ENCODE measurements around the gene KRTAP9-2.
"Not testable (repeated sequence)": the region's sequence is repeated elsewhere in the genome, so short reads cannot be mapped to it uniquely, and the experiment has no call there.

The KRTAP9-2 gene, protein sequence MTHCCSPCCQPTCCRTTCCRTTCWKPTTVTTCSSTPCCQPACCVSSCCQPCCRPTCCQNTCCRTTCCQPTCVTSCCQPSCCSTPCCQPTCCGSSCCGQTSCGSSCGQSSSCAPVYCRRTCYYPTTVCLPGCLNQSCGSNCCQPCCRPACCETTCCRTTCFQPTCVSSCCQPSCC

GRCh38 chr17:41226598-41227095 lies at the start of gene KRTAP9-2:
Gene KRTAP9-2 (plus strand): TSS chr17:41226648. CDS start chr17:41226655, 7 bp downstream.
- DNase-seq (ENCODE audit: low read depth, low spot score); POLR2A ChIA-PET; CTCF ChIA-PET; H3K4me3 ChIP-seq (ENCODE audit: low read depth, low read length): not testable (repeated sequence)

GRCh38 chr17:41176744-41177387 lies 49.6 kb upstream of the KRTAP9-2 start:
- no peak overlapping the region for H3K4me3 ChIP-seq (ENCODE audit: low read depth, low read length)
- ChIA-PET POLR2A (no interaction called here), CTCF (interaction anchor here (1.1 to 1.8 kb wide), 2 partner anchors 10 to 472 kb away, joined by 4 to 5 read pairs; no protein-coding TSS in a partner anchor)
- TF ChIP-seq, protein P1, sequence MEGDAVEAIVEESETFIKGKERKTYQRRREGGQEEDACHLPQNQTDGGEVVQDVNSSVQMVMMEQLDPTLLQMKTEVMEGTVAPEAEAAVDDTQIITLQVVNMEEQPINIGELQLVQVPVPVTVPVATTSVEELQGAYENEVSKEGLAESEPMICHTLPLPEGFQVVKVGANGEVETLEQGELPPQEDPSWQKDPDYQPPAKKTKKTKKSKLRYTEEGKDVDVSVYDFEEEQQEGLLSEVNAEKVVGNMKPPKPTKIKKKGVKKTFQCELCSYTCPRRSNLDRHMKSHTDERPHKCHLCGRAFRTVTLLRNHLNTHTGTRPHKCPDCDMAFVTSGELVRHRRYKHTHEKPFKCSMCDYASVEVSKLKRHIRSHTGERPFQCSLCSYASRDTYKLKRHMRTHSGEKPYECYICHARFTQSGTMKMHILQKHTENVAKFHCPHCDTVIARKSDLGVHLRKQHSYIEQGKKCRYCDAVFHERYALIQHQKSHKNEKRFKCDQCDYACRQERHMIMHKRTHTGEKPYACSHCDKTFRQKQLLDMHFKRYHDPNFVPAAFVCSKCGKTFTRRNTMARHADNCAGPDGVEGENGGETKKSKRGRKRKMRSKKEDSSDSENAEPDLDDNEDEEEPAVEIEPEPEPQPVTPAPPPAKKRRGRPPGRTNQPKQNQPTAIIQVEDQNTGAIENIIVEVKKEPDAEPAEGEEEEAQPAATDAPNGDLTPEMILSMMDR (IDR thresholded peaks at IDR 0.05; ENCODE audit: insufficient read depth, low read length, missing control alignments): no peak
- no peak for DNase-seq (ENCODE audit: low read depth, low spot score)

DNA sequence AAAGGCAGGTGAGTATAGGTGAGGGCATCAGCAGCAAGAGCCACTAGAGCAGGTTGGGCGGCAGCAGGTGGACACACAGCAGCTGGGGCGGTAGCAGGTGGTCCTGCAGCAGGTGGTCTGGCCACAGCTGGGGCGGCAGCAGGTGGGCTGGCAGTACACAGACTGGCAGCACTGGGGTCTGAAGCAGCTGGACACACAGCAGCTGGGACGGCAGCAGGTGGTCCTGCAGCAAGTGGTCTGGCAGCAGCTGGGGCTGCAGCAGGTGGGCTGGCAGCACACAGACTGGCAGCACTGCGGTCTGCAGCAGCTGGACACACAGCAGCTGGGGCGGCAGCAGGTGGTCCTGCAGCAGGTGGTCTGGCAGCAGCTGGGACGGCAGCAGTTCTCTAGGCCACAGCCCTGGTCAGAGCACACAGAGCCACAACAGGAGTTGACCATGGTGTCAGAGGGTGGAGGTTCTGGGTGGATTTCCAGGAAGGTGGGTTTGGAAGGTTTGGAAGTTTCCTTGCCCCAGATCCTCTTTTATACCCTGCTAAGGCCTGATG lies 48.6 kb upstream of the KRTAP9-2 start, which contains the start of gene KRTAP4-2:
Gene KRTAP4-2 (minus strand): TSS at position 495 of the 545 bp plus-strand sequence. CDS start 57 bp downstream, at position 438.
- POLR2A ChIA-PET: no interaction called here
- no peak for DNase-seq (ENCODE audit: low read depth, low spot score)
- TF ChIP-seq, protein P1 (IDR thresholded peaks at IDR 0.05; ENCODE audit: insufficient read depth, low read length, missing control alignments): no peak
- no peak within 1 kb of the TSS for H3K4me3 ChIP-seq (ENCODE audit: low read depth, low read length)
- CTCF ChIA-PET: interaction anchor here (1.8 kb wide), 1 partner anchor 10 kb away, joined by 5 read pairs; no protein-coding TSS in a partner anchor

GRCh38 chr17:41178341-41178740 lies 48.1 kb upstream of the KRTAP9-2 start:
- no peak overlapping the region for H3K4me3 ChIP-seq (ENCODE audit: low read depth, low read length)
- POLR2A ChIA-PET: interaction anchor here (0.9 kb wide), 1 partner anchor 17 kb away, joined by 3 read pairs; no protein-coding TSS in a partner anchor
- DNase-seq (ENCODE audit: low read depth, low spot score): peak; percentile 14
- CTCF ChIA-PET: interaction anchor here (1.8 kb wide), 1 partner anchor 9 kb away, joined by 5 read pairs; no protein-coding TSS in a partner anchor
- TF ChIP-seq, protein P1 (IDR thresholded peaks at IDR 0.05; ENCODE audit: insufficient read depth, low read length, missing control alignments): no peak

- TF ChIP-seq, protein P1 (IDR thresholded peaks at IDR 0.05; ENCODE audit: insufficient read depth, low read length, missing control alignments): no peak
- CTCF ChIA-PET: interaction anchor here (1.8 kb wide), 1 partner anchor 8 kb away, joined by 5 read pairs; no protein-coding TSS in a partner anchor
- no peak overlapping the region for H3K4me3 ChIP-seq (ENCODE audit: low read depth, low read length)
- no peak for DNase-seq (ENCODE audit: low read depth, low spot score)
- POLR2A ChIA-PET: interaction anchor here (0.9 kb wide), 1 partner anchor 17 kb away, joined by 3 read pairs; no protein-coding TSS in a partner anchor
Observed at GRCh38 chr17:41178843-41179616, 47.4 kb upstream of the KRTAP9-2 start.

DNA sequence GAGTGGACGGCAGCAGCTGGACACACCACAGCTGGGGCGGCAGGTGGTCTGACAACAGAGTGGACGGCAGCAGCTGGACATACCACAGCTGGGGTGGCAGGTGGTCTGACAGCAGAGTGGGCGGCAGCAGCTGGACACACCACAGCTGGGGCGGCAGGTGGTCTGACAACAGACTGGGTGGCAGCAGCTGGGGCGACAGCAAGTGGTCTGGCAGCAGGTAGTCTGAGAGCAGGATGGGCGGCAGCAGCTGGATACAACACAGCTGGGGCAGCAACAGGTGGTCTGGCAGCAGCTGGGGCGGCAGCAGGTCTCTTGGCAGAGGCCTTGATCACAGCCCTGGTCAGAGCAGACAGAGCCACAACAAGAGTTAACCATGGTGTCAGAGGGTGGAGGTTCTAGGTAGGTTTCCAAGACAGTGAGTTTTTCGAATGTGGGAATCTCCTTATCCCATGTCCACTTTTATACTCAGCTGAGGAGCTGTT lies 41.9 kb upstream of the KRTAP9-2 start, which contains the start of gene KRTAP4-1:
Gene KRTAP4-1 (minus strand): TSS at position 432 of the 482 bp plus-strand sequence. CDS start 57 bp downstream, at position 375.
- H3K4me3 ChIP-seq (ENCODE audit: low read depth, low read length): no peak within 1 kb of the TSS
- POLR2A ChIA-PET: no interaction called here
- DNase-seq (ENCODE audit: low read depth, low spot score): no peak
- TF ChIP-seq, protein P1 (IDR thresholded peaks at IDR 0.05; ENCODE audit: insufficient read depth, low read length, missing control alignments): no peak
- CTCF ChIA-PET: interaction anchor here (1.4 kb wide), 1 partner anchor 25 kb away, joined by 4 read pairs; no protein-coding TSS in a partner anchor
